PC-9 (cell line): ENCODE measurements around the gene ALKBH4.

Experiments
- CTCF ChIP-seq: fragments of 200-600 bp; sonication (generic); conservative IDR thresholded peaks from 2 replicates; pipeline ENCODE4 v1.6.1; 2017; ENCODE audit warnings: mixed run types, antibody characterized with exemption, mild to moderate bottlenecking, moderate library complexity
- EZH2 ChIP-seq: fragments of 200-600 bp; sonication (generic); IDR thresholded peaks from 2 replicates; pipeline ENCODE4 v1.8.0; 2017; ENCODE audit warnings: antibody characterized with exemption, low read depth

DNA sequence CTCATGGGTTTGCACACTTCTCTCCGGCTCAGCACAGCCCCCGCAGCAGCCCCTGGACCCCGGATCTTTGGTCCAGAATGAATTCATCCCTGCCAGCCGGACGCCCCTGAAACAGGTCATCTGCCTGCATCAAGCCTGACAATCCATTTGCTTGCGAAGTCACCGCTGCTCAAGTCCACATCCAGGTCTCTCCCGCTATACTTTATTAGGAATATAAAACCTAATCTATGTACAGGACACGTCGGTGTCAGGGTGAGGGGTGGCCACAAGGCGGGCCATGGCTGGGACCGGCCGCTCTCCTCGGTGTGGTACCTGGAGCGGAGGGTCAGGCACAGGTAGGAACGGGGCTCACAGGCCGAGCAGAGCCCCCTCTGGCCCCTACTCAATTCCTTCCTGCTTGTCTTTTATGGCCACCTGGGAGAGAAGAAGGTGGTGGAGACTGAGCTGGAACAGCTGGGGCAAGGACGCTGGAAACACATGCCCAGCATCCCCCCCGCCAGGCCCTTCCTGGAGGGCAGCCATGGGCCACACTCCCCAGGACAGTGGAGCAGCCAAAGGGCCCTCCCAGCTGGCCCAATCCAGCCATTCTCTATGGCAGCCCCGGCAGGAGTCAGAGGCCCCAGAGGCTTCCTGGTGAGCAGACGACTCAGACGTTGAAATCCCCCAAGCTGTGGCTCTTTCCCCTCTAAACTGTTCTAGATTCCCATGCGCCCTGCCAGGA, 8.8 kb upstream of the ALKBH4 start:
- TF ChIP-seq CTCF (no peak), EZH2 (no peak)
